Measurements from ENCODE around the gene MYO7A.

DNA sequence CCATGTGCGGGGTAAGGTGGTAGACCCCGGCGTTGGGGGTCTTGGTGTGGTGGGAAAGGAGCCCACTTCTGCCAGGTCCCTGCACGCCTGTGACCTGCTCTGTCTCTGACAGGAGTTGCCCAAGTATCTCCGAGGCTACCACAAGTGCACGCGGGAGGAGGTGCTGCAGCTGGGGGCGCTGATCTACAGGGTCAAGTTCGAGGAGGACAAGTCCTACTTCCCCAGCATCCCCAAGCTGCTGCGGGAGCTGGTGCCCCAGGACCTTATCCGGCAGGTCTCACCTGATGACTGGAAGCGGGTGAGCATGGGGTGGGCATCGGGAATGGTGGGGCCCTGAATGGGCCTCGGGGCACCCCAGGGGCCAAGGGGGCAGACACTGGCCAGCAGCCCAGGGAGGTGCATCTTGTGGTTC, 83.0 kb downstream of the MYO7A start:
- TF ChIP-seq, protein P1, sequence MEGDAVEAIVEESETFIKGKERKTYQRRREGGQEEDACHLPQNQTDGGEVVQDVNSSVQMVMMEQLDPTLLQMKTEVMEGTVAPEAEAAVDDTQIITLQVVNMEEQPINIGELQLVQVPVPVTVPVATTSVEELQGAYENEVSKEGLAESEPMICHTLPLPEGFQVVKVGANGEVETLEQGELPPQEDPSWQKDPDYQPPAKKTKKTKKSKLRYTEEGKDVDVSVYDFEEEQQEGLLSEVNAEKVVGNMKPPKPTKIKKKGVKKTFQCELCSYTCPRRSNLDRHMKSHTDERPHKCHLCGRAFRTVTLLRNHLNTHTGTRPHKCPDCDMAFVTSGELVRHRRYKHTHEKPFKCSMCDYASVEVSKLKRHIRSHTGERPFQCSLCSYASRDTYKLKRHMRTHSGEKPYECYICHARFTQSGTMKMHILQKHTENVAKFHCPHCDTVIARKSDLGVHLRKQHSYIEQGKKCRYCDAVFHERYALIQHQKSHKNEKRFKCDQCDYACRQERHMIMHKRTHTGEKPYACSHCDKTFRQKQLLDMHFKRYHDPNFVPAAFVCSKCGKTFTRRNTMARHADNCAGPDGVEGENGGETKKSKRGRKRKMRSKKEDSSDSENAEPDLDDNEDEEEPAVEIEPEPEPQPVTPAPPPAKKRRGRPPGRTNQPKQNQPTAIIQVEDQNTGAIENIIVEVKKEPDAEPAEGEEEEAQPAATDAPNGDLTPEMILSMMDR (IDR thresholded peaks at IDR 0.05) = no peak
- TF ChIP-seq POLR2A (IDR thresholded peaks at IDR 0.05) = no peak

Data from thyroid gland (tissue), 4 donors.